SU-DHL-6 (cell line): ENCODE measurements around the gene KLHL30.

Experiments used
- CTCF ChIP-seq: fragments of 200-600 bp; sonication (generic); IDR thresholded peaks from one replicate; pipeline ENCODE4 v1.5.1; 2017; ENCODE audit warnings: antibody characterized with exemption, mild to moderate bottlenecking, low read length, moderate library complexity; ENCODE audit not compliant: insufficient read depth, poor library complexity, severe bottlenecking
- EZH2phosphoT487 ChIP-seq: fragments of 200-600 bp; sonication (generic), shearing (Covaris generic); conservative IDR thresholded peaks from 2 replicates; pipeline ENCODE4 v1.6.1; 2018; ENCODE audit warnings: mild to moderate bottlenecking, antibody characterized with exemption, low read length, moderate library complexity, mixed read lengths

GRCh38 chr2:238167344-238167715 is 28.9 kb downstream of the KLHL30 start:
- TF ChIP-seq CTCF (no peak), EZH2phosphoT487 (no peak)
